Brain microvascular endothelial cell (primary cell): ENCODE measurements around the gene ACAN.

Experiments used
- DNase-seq: peaks from one replicate; pipeline ENCODE4 v3.0.0-alpha.2; 2020
- H3K27ac ChIP-seq: fragments of 250-450 bp; sonication (Bioruptor Pico); 2 replicates; pipeline ENCODE4 v1.5.1; 2020; ENCODE audit warnings: mild to moderate bottlenecking, moderate library complexity
- H3K27me3 ChIP-seq: fragments of 250-450 bp; sonication (Bioruptor Pico); replicated peaks from 2 replicates; pipeline ENCODE4 v1.5.1; 2020; ENCODE audit warnings: mild to moderate bottlenecking
- H3K36me3 ChIP-seq: fragments of 250-450 bp; sonication (Bioruptor Pico); replicated peaks from 2 replicates; pipeline ENCODE4 v1.5.1; 2020; ENCODE audit warnings: mild to moderate bottlenecking
- H3K4me3 ChIP-seq: 2 replicates; pipeline ENCODE4 v1.5.1; 2011; ENCODE audit warnings: low read depth, mild to moderate bottlenecking, control low read depth, low read length, moderate library complexity
- in situ Hi-C: cut with HindIII; loops from 2 replicates; pipeline ENCODE4 v1.10.0; 2017; ENCODE audit warnings: low sequenced_read_pairs, low pct_ligation_motif_present
- TF ChIP-seq, protein P1 (sequence below): IDR thresholded peaks from 2 replicates; pipeline ENCODE4 v1.5.1; 2011; ENCODE audit warnings: low read depth, mild to moderate bottlenecking, moderate library complexity, low read length, control low read depth, inconsistent platforms; ENCODE audit errors: missing control alignments

Gene ACAN

DNA sequence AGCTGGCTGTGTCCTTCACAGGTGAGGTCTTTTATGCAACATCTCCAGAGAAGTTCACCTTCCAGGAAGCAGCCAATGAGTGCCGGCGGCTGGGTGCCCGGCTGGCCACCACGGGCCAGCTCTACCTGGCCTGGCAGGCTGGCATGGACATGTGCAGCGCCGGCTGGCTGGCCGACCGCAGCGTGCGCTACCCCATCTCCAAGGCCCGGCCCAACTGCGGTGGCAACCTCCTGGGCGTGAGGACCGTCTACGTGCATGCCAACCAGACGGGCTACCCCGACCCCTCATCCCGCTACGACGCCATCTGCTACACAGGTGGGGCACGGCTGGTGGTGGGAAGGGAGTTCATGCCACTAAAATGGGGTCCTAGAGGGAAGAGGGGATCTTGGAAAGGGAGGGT lies 40.1 kb downstream of the ACAN start:
- H3K27ac ChIP-seq = no peak overlapping the region
- TF ChIP-seq, protein P1, sequence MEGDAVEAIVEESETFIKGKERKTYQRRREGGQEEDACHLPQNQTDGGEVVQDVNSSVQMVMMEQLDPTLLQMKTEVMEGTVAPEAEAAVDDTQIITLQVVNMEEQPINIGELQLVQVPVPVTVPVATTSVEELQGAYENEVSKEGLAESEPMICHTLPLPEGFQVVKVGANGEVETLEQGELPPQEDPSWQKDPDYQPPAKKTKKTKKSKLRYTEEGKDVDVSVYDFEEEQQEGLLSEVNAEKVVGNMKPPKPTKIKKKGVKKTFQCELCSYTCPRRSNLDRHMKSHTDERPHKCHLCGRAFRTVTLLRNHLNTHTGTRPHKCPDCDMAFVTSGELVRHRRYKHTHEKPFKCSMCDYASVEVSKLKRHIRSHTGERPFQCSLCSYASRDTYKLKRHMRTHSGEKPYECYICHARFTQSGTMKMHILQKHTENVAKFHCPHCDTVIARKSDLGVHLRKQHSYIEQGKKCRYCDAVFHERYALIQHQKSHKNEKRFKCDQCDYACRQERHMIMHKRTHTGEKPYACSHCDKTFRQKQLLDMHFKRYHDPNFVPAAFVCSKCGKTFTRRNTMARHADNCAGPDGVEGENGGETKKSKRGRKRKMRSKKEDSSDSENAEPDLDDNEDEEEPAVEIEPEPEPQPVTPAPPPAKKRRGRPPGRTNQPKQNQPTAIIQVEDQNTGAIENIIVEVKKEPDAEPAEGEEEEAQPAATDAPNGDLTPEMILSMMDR = no peak
- in situ Hi-C loops = no loop called here
- H3K27me3 ChIP-seq = no peaks in the 10 kb centered on the region
- no peaks in the 10 kb centered on the region for H3K36me3 ChIP-seq
- DNase-seq = no peak
- H3K4me3 ChIP-seq = no peak overlapping the region

DNA sequence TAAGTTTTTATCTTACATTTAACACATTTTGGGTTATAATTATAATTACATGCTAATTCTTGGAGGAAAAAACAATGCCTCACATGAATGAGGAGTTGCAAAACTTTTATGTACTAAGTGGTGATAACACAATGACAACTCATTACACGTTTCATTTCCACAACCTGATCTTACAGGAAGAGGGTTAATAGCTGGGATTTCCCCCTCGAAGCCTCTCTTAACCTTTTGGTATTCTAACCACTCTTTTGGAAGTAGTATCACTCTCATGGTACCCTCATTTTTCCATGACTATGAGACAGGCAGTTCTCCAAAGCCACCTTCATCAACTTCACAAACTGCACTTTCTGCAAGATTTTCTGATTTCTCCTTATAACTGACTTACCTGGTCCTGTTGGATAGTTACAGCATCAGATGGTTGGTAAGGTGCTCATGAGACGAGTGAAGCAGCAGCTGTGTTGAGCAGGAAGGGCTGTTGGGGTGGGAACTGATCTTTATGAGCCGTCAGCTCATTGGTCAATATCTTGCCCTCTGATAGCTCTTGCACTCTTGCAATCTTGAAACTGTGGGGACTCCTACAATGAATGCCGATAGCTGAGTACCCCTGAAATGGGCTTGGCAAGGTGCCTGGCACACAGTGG lies 41.6 kb downstream of the ACAN start:
- H3K27me3 ChIP-seq = no peaks in the 10 kb centered on the region
- H3K4me3 ChIP-seq = no peak overlapping the region
- in situ Hi-C loops = no loop called here
- DNase-seq = no peak
- no peaks in the 10 kb centered on the region for H3K36me3 ChIP-seq
- TF ChIP-seq, protein P1 = no peak
- H3K27ac ChIP-seq = no peak overlapping the region

DNA sequence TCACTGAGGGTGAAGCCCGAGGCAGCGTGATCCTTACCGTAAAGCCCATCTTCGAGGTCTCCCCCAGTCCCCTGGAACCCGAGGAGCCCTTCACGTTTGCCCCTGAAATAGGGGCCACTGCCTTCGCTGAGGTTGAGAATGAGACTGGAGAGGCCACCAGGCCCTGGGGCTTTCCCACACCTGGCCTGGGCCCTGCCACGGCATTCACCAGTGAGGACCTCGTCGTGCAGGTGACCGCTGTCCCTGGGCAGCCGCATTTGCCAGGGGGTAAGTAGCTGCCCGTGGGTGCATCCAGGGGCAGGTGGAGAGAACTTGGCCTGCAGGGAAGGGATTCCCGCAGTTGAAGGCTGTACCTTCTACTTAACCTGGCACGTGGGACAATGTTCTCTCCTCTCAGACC lies 42.4 kb downstream of the ACAN start:
- DNase-seq = no peak
- Histone ChIP-seq H3K36me3 (no peaks in the 10 kb centered on the region), H3K27me3 (no peaks in the 10 kb centered on the region), H3K27ac (no peak overlapping the region), H3K4me3 (no peak overlapping the region)
- in situ Hi-C loops = no loop called here
- TF ChIP-seq, protein P1 = no peak

- TF ChIP-seq, protein P1 = no peak
- no peak overlapping the region for H3K4me3 ChIP-seq
- DNase-seq = no peak
- H3K27ac ChIP-seq = no peak overlapping the region
- in situ Hi-C loops = no loop called here
- H3K36me3 ChIP-seq = no peaks in the 10 kb centered on the region
- H3K27me3 ChIP-seq = no peaks in the 10 kb centered on the region
Observed at GRCh38 chr15:88847144-88847543, 43.9 kb downstream of the ACAN start.

- TF ChIP-seq, protein P1 = no peak
- Histone ChIP-seq H3K4me3 (no peak overlapping the region), H3K27me3 (no peaks in the 10 kb centered on the region), H3K36me3 (no peaks in the 10 kb centered on the region), H3K27ac (no peak overlapping the region)
- no peak for DNase-seq
- in situ Hi-C loops = no loop called here
Observed at GRCh38 chr15:88848203-88848602, 45.0 kb downstream of the ACAN start.
